OCI-LY1 (cell line): ENCODE results near the gene WWP2.

Experiments used
- EZH2 ChIP-seq: fragments of 200-600 bp; sonication (generic), shearing (Covaris generic); IDR thresholded peaks from 2 replicates; pipeline ENCODE4 v1.8.0; 2017; ENCODE audit warnings: borderline replicate concordance, mixed run types, mild to moderate bottlenecking, antibody characterized with exemption, low read length, moderate library complexity, mixed read lengths
- TF ChIP-seq, protein P1 (sequence below): fragments of 200-600 bp; sonication (generic), shearing (Covaris generic); IDR thresholded peaks from 2 replicates; pipeline ENCODE4 v1.5.1; 2017; ENCODE audit warnings: mild to moderate bottlenecking, antibody characterized with exemption, low read length, moderate library complexity, mixed read lengths

DNA sequence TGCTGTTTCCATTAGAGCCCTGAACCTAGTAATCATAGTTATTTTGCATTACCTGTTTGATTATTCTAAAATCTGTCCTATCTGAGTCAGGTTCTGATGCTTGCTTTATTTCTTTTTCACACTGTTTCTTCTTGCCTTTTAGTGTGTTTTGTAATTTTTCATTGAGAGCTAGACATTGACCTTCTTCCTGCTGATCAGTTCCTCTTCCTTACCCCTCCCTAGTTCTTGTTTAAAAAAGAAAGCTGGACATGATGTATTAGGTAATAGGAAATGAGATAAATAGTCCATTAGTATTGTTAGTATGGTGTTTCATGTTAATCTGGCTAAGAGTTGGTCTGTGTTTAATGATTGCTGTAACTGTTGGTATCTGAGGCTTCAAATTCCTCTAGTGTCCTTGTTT lies 13.4 kb downstream of the WWP2 start:
- TF ChIP-seq EZH2 = no peak
- TF ChIP-seq, protein P1, sequence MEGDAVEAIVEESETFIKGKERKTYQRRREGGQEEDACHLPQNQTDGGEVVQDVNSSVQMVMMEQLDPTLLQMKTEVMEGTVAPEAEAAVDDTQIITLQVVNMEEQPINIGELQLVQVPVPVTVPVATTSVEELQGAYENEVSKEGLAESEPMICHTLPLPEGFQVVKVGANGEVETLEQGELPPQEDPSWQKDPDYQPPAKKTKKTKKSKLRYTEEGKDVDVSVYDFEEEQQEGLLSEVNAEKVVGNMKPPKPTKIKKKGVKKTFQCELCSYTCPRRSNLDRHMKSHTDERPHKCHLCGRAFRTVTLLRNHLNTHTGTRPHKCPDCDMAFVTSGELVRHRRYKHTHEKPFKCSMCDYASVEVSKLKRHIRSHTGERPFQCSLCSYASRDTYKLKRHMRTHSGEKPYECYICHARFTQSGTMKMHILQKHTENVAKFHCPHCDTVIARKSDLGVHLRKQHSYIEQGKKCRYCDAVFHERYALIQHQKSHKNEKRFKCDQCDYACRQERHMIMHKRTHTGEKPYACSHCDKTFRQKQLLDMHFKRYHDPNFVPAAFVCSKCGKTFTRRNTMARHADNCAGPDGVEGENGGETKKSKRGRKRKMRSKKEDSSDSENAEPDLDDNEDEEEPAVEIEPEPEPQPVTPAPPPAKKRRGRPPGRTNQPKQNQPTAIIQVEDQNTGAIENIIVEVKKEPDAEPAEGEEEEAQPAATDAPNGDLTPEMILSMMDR = no peak
